NCI-H1092 treated with DMSO at 0.1 percent for 48 hours (cell line): ENCODE data around the gene STK40.

ENCODE experiments used
- DNase-seq: peaks from one replicate; lab custom pipeline; 2025; lab: John Stamatoyannopoulos, UW

The STK40 gene

DNA sequence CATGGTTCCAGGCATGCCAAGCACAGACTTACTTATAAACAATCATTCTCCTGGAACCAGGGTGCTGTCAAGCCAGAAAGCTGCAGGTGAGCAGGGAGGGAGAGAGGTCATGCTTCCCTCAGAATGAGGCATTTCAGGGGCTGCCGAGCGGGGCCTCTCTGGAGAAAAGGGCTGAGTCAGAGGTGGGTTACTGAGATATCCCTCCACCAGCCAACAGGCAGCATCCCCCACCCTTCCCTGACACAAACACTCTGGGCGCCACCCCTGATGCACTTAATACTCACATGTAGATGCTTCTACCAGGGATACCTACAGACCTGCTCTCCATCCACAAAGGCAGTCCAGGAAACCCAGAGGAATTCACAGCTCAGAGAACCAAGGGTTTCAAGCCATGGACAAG, 13.1 kb downstream of the STK40 start:
- no peak for DNase-seq

DNA sequence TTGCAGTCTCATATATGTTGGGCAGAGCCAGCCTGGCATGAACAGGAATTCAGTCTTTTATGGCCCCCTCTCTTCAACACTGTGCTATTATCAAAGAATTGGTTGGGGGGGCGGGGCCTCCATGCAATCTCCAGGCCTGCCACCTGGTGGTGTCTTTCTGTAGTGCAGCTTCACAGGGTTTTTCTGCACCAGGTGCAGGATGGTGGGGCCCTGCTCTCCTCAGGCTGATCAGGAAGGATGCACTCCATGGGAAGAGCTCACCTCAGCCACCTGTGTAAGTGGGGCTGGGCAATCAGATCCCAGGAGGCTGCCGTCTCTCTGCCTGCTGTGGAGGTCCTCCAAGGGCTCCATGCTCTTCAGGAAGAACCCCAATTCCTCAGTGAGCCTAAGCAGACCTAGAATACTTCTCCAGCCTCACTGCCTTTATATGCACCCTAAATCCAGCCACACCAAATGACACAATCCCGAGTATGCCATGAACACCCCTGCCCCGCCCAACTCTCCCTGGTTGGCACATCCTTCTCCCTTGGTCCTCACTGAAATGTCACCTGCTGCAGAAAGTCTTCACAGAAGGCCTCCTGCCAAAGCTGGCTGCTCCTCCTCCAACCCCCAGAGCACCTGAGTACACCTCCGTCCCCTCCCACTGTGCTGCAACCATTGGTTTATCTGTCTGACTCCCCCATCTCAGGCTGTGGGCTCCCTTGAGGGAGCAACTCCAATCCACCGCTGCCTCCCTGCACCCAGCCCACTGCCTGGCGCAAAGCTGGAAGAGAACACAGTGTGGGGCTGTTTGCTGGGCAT, 16.5 kb downstream of the STK40 start:
- DNase-seq, result peak; percentile 70

DNA sequence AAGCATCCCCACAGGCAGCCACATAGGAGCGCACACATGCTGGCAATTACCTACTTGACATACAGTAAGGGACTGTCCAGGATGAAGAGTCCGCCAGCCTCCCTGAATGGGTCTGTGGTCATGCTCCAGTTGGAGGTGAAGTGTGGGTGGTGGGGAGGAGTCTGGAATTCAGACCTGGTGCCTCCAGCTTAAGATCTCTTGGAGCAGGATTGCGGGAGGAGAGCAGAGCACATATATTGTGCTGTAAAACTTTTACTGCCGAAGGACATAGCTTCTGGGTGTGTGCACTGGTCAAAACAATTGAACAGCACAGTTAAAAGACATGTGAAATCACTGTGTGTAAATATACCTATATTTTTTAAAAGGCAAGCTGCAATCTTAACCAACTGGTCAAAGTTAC, 17.9 kb downstream of the STK40 start:
- DNase-seq, result no peak

DNA sequence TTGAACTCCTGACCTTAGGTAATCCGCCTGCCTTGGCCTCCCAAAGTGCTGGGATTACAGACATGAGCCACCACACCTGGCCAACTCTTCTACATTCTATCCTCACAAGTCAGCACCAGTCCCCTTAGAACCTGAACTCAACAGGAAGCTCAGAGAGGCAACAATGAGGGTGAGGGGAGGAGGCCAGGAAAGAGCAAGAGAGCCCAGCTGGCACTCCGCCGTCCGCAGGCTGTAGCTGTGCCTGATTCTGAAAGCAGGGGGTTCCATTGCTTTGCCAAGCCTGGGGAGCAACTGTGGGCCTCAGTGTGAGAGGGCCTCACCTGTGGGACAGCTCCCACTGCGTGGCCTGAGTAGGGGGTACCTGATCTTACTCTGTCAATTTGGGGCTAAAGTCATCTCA, 18.7 kb downstream of the STK40 start:
- no peak for DNase-seq

DNA sequence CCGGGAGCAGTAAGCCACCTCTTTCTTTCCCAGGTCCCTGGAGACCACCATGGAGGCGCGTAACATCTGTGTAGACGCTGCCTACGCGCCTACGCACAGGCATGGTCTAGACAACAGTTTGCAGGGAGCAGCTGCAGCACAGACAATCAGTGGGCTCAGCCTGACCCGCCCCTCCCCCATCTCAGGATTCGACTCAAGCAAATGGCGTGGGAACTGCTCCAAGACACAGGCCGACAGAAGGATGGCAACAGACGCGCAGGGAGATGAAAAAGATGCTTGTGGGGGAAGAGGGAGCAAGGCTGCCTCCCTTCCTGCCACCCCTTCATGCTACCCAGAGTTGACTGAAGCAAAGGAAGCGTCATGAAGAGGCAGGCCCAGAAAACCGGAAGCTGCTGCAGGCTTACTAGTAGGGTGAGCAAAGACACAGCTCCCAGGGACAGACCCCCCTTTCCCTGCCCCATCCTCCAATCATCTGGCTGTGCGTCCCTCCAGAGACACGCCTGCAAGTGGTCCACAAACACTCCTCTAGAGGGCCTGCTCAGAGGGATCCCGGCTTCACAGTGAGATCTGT, 19.5 kb downstream of the STK40 start:
- no peak for DNase-seq

DNA sequence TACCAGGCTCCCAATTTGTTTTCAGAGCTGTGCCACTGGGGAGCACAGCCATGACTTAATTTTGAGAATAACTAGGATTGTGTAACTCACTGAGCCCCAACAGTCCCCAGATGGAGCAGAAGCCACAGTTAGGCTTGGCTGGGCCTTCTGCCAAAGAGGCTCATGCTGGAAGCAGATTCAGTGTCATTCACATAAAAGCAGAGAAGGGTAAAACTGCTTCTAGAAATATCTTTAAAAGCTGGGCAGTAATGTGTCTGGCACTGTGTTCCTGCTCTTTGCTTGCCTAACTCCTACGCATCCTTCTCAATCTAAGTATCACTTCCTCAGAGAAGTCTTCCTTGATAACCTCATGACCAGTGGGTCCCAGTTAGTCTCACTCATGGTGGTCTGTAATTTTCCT, 20.3 kb downstream of the STK40 start:
- no peak for DNase-seq

DNA sequence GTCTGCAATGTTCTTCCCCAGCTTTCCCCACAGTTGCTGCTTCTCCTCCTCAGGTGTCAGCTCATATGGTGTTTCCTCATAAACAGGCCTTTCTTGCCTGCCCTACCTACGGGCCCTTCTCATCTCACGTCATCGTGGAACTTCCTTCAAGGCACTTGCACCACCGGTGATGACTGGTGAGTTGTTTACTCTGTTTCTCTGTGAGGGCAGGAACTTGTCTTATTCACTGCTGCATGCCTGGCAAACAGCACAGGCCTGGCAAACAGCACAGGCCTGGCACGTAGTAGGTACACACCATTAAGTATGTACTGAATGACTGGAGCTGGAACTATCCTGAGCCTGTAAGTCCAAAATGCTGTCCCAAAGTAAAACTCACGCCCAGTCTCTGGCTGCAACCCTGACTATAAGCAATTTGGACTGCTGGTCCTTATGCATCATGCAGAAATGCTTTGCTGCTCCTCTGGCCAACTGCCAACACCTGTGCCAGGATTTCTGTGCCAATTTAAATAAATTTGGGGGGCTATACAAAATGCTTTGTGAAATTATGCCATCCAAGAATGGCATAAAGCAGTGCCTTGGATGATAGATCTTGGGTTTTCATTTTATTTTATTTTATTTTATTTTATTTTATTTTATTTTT, 25.7 kb downstream of the STK40 start:
- DNase-seq, result no peak

DNA sequence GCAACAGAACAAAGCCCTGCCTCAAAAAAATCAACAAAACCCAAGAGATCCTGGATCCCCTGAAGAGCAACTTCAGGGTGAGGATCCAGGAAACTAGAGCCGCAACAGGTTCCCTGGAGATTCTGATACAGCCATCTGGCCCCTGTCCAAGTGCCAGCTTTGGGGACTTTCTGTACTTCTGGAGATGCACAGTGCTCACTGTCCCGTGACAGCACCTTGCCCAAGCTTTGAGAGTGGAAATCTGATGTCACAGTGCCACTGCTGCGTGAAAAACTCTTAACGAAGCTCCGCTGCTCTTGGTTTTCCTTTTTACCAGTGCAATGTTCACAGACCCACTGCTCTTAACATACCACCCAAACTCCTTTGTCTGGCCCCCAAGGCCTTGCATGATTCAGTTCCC, 26.3 kb downstream of the STK40 start:
- no peak for DNase-seq

DNA sequence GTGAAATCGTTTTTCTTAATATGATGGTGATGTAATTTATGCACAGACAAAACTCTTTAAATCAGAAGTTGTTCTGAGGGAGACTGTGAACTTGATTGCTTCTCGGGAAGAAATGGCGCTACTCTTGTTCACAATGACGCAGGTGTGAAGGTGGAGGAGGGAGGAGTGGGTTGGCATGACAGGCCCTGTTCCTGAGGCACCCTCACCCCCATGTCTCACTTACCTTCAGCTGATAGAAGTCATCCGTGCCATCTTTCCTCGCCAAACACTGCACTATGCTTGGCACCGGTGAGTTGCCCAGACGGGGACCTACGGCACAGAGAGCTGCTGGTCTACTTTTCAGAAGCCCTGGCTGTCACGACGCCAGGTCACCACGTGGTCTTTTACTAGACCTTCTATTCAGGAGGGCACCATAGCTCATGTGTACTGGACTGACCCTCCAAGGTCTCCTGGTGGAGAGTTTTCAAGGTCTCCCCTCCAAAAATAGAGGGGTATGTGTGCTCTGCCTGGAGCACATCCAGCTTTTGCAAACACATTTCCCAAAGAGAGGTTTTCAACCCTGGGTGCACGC, 27.1 kb downstream of the STK40 start:
- no peak for DNase-seq

DNA sequence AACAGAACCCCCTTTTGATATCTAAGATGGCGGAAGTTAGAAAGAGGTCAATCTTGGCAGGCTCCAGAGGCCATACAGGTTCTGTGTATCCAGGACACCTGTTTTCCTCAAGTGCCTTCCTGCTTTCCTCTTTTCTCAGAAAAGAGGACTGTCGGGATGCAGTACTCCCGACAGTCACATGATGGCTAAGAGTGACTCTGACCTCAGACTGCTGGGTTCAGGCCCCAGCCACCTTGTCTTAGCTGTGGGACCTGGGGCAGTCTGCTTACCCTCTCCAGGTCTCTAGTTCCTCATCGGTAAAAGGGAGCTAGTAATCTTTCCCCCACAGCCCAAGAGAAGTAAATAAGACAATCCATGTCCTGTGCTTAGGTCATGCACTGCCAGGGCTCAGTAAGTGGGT, 29.9 kb downstream of the STK40 start:
- DNase-seq, result no peak

DNA sequence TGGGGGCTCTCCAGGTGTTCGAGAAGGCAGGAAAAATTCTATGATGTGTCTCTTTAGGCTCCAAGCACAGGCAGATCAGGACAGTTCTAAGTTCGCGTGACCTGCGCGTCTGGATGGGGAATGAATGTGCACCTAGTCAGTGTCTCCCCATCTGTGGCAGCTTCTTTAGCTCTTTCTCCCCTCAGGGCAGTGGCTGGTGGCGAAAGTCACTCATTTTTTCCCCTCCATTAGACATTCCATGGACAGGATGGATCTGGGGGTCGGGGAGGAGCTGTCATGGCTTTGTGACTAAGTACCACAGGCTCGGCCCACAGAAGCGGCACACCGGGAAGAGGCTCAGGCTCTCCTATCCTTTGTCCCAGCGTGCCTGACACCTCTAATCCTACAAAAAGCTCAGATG, 31.2 kb downstream of the STK40 start:
- no peak for DNase-seq

DNA sequence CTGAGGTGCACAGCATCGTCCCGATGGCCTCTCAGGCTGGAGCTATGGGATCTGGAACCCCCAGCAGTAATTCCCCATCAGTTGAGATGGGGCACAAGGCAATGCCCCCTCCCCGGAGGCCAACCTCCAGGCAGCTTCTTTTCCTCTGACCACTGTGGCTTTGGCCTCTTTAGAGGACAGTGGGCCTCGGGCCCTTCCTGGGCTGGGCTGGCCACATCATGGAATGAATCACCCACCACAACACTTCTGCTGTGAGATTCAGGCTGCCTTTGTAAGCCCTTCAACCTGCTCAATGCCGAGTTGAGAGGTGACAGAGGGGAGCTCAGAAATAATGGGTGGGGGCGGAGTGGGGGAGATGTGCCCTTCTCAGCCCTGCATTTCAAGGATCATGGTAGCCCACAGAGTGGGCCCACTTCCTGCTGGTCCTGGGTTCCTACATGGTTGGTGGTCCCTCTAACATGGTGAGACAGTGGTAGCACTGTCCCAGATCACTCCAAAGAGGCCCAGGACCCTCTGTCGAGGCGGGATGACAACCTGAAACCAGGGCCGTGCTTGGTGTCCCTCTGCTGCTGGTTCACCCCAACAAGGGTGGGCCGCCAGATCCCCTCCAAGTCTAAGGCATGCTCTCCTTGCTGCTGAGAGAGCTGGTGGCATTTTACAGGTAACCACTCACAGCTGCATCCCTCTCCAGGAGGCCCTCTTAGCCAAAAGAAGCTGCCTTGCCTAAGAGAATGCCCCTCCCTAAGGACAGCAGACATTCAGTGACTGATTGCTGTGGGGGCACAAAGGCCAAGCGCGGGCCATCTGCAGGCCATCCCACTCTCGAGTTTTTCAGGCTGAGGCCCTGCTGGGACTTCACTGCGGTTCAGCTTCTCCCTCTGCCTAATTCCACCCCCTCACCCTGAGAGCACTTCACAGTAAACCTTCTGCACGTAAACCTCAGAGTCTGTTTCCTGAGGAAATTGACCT, 32.5 kb downstream of the STK40 start:
- DNase-seq, result no peak

DNA sequence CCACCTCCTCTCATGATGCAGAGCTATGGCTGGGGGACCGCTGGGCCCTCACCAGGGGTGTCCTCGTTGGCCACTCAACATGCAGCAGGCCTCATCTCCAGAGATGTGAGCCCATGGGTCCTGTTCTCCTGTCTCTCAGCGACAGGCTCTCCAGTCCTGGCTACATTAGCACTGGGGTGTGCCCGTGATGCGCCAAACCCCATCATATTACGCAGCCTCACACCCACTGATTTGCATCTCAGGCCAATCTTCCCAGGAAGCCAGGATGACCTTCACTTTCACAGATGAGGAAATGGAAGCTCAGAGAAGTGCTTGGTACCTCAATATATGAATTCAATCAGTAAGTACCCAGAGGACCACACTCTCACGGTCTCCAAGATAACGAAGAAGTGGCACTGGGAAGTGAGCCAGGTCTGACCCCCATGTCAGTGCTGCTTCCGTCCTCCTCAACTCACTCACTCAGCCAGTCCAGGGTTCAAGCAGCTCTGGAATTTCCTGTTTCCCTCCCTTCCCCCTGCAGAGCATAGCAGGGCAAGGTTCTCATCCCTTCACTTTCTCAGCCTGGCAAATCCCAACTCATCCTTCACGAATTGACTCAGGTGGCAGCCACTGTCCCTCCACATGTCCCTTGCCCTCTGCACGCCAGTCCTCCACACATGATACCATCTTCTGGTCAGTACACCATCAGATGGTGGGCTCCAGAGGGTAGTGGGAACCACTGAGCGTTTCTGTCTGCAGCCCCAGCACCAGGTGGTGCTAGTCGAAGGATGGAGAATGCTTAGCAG, 33.4 kb downstream of the STK40 start:
- DNase-seq, result no peak

DNA sequence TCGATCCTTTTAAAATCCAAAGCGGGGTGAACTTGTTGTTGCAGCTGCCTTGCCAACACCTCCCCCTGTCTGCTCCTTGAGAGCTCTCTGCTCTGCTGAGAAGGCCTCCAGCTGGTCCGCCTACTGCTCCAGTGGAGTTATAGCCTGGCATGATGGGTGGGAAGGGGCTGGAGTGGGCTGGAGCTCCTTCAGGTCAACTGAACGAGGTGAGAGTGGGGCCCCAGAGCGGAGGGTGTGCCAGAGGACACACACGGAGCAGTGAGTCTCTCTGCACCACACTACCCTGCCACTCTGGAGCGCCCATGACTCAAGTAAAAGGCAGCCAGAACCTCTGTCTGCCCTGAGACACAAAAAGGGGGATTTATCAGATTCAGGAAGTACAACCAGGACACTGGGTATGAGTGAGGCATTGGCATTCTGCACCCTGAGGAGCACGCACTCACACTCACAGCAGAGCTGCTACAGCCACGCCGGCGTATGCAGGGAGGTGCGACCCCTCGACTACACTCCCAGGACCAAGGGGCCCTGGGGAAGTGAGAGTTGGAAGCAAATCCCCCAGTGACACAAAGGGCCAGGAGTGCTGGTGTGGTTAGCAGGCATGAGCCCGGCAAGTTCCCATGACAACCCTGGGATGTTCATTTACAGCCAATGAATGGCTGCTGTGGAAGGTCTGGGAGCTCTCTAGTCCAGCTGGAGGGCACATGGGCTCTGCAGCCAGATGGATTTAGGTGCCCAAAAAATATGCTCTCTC, 34.3 kb downstream of the STK40 start:
- no peak for DNase-seq

DNA sequence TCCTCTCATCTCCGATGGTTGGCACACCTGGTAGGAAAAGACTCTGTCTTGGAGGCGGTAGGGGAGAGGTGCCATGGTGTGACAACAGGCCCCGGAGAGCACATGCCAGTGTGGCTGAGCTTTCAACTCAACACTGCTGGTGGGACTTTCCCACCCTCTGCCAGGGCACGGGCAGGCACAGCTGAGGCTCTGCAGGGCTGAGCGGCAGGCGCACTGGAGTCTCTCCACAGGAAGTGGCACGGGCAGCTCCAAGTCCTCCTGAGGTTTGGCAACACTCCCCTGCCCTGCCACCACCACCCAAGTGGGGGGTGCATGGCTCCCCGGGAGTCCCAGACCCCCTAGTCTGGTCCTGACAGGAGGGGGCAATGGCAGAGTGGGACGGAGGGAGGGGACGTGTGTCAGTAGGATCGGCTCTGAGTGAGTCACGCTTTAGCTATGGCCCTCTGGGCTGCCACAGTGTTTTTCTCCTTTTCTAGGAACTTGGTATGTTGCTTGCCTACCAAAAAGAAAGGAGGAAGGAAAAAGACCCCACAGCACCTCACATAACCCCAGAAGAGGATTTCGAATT, 35.0 kb downstream of the STK40 start:
- DNase-seq, result no peak

DNA sequence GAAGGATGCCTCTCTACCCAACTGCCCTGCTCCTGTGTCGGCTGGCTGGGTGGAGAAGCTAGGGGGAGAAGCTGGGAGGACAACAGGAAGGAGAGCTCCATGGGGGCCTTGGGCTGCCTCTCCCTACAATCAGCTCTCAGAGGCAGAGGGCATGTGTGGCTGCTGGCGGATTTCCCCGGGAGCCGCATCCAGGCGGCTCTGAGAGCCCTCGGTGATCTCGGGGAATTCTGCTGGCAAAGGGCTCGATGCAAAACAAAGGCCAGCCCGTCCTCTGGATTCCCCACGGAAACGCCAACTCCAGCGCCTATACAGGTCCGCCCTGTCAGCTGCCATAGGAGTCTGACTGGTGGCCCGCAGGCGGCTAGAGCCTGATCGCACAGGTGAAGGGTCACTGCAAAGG, 35.9 kb downstream of the STK40 start:
- no peak for DNase-seq

DNA sequence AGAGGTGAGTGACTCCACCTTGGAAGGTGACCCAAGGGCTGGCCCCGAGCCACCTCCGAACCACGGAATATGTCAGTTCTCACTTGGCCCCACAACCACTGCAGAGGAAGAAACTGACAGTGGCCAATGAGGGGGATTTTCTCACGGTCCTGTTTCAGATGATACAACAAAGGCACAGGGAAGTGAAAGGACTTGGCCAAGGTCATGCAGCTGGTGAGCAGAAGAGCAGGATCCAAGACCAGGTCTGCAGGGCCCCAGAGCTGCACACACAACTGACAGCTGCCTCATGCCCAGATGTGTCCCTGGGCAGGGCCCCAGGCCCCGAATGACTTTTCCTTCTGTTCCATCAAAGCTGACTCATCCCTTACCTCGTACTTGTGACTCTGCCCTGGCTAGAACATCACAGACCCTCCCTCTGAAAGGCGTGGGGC, 36.5 kb downstream of the STK40 start:
- DNase-seq, result no peak

DNA sequence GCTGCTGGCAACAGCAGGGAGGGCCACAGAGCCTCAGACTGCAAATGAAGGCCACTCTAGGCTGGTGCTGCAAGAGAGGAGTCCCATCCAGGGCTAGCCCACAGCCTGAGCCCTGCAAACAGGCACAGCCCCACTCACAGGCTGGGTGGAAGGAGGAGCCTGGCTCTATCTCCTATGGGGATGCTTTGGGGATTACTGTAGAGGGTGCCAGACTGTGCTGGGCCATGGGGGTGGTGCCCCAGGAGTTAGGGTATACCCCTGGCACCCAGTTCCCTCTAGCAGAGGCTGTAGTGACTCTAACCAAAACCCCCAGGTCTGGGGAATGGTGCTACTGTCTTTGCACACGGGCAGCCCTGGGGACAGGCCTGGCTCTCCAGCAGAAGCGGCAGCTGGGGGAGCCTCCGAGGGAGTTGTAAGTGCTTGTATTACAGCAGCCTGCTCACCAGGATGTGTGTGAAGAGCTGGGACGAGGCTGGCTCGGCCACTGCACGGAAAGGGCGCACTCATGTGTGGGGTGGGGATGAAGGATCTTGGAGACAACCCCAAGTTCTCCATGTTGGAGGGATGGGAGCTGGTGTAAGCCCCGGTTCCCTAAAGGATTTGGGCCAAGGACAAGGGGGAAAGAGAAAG, 38.9 kb downstream of the STK40 start:
- no peak for DNase-seq

DNA sequence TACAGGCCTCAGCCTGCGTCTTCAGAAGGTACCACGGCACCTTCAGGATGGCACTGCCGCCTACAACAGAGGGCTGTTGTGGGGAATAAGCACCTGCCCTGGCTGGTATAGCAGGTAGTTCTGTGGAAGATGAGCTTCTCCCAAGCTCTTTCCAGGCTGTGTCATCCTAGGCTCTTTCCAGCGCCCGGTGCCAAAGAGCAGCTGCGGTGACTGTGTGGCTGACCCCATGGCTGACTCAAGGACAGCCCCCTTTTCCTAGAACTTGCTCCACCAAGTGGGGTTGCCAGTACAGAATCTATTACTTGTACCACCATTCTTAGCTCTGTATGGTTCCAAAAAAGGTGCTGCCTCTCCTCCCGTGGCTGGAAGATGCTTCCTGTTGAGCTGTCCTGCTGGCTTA, 40.4 kb downstream of the STK40 start:
- no peak for DNase-seq

DNA sequence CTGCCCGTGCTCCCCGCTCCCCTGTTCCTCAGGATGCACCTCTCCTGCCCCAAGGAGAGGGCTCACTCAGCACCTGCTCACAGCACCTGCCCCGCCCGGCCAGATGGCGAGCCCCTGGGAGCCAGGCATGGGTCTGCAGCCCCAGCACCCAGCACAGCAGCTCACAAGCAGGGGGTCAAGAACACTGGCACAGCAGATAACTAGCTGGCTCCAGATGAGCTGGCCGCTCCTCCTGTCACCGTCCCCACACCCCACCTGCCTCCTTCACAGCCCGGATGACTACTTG, 41.4 kb downstream of the STK40 start:
- DNase-seq, result no peak
